GM19238 (cell line): ENCODE data around the gene ZNF385B.
"Not testable (repeated sequence)": the region's sequence is repeated elsewhere in the genome, so short reads cannot be mapped to it uniquely, and the experiment has no call there.

Source experiments
- DNase-seq: peaks from one replicate; pipeline ENCODE4 v3.0.0; 2011; ENCODE audit warnings: low spot score; ENCODE audit not compliant: insufficient read length

Gene ZNF385B

GRCh38 chr2:179804206-179804605 is 57.2 kb downstream of the ZNF385B start:
- DNase-seq, result no peak

- no peak for DNase-seq
These were observed 59.1 kb downstream of the ZNF385B start for GRCh38 chr2:179802051-179802882.

- no peak for DNase-seq
These were observed 60.6 kb downstream of the ZNF385B start for GRCh38 chr2:179800776-179801175.

- no peak for DNase-seq
These were observed 65.0 kb downstream of the ZNF385B start for GRCh38 chr2:179796213-179797007.

- DNase-seq, result no peak
These were observed 67.5 kb downstream of the ZNF385B start for GRCh38 chr2:179793902-179794301.

GRCh38 chr2:179793238-179793637 is 68.2 kb downstream of the ZNF385B start:
- DNase-seq, result no peak

GRCh38 chr2:179790235-179791217 is 70.9 kb downstream of the ZNF385B start:
- no peak for DNase-seq

- no peak for DNase-seq
These were observed 73.3 kb downstream of the ZNF385B start for GRCh38 chr2:179788104-179788503.

GRCh38 chr2:179787601-179788000 is 73.8 kb downstream of the ZNF385B start:
- no peak for DNase-seq

- DNase-seq, result no peak
These were observed 75.5 kb downstream of the ZNF385B start for GRCh38 chr2:179785902-179786301.

GRCh38 chr2:179782346-179782745 is 79.1 kb downstream of the ZNF385B start:
- DNase-seq, result not testable (repeated sequence)

- no peak for DNase-seq
These were observed 87.4 kb downstream of the ZNF385B start for GRCh38 chr2:179773986-179774385.

- no peak for DNase-seq
These were observed 89.1 kb downstream of the ZNF385B start for GRCh38 chr2:179772346-179772745.

GRCh38 chr2:179771791-179772190 is 89.6 kb downstream of the ZNF385B start:
- no peak for DNase-seq

GRCh38 chr2:179770029-179770428 is 91.4 kb downstream of the ZNF385B start:
- DNase-seq, result no peak

- no peak for DNase-seq
These were observed 92.1 kb downstream of the ZNF385B start for GRCh38 chr2:179769323-179769722.

- DNase-seq, result no peak
These were observed 92.6 kb downstream of the ZNF385B start for GRCh38 chr2:179768765-179769164.

GRCh38 chr2:179765666-179766065 is 95.7 kb downstream of the ZNF385B start:
- no peak for DNase-seq

GRCh38 chr2:179764710-179765109 is 96.7 kb downstream of the ZNF385B start:
- no peak for DNase-seq

- no peak for DNase-seq
These were observed 102.8 kb downstream of the ZNF385B start for GRCh38 chr2:179758636-179759035.

GRCh38 chr2:179751163-179751809 is 110.1 kb downstream of the ZNF385B start:
- DNase-seq, result no peak
